IMR-90 (cell line): Measurements from ENCODE around the gene TOGARAM2. TPM values are rescaled to one million over a fixed set of nuclear protein-coding genes. Genes with fewer than 3 reads are reported as not detected.
A peak's percentile ranks its signal among the peaks of the same experiment; 100 is the strongest.

Experiments used
- ATAC-seq: fragments of 200-7000 bp; cut with Tn5 transposase; 2 replicates; pipeline ENCODE4 v1.9.1; 2020; ENCODE audit warnings: low read depth, mild to moderate bottlenecking, moderate library complexity
- BruUV-seq: library from RNA; stranded (reverse); fragments of 400-500 nt; replicated peaks from 2 replicates; lab custom pipeline; 2021; lab: Mats Ljungman, UMichigan
- CTCF ChIA-PET: fragments of 300-600 bp; formaldehyde crosslinking; extraction: SDS; loops from one replicate; lab custom pipeline; 2021; ENCODE audit warnings: antibody characterized with exemption; lab: Yijun Ruan, JAX
- POLR2A ChIA-PET: fragments of 300-600 bp; sonication (Branson Sonifier 250); formaldehyde crosslinking; loops from one replicate; lab custom pipeline; 2022; ENCODE audit warnings: antibody characterized with exemption; ENCODE audit not compliant: unreplicated experiment; lab: Charles Lee
- DNase-seq: peaks from one replicate; pipeline ENCODE4 v3.0.0; 2013
- H2AFZ ChIP-seq: replicated peaks from 2 replicates; pipeline ENCODE3; 2013; ENCODE audit warnings: low read length, mild to moderate bottlenecking; ENCODE audit not compliant: poor library complexity
- H2AK5ac ChIP-seq: 2 replicates; pipeline ENCODE4 v1.6.1; 2013; ENCODE audit warnings: low read depth, low read length, inconsistent platforms
- H2AK9ac ChIP-seq: replicated peaks from 2 replicates; pipeline ENCODE3; 2013; ENCODE audit warnings: mild to moderate bottlenecking, low read depth, low read length, moderate library complexity; ENCODE audit not compliant: poor library complexity
- H2BK120ac ChIP-seq: 2 replicates; pipeline ENCODE4 v1.6.1; 2013; ENCODE audit warnings: low read depth, low read length, inconsistent platforms
- H2BK15ac ChIP-seq: 3 replicates; pipeline ENCODE4 v1.6.1; 2013; ENCODE audit warnings: low read depth, low read length, inconsistent platforms
- H2BK20ac ChIP-seq: 2 replicates; pipeline ENCODE4 v1.6.1; 2013; ENCODE audit warnings: low read depth, mild to moderate bottlenecking, inconsistent platforms, low read length, moderate library complexity
- H2BK5ac ChIP-seq: 2 replicates; pipeline ENCODE4 v1.6.1; 2013; ENCODE audit warnings: mild to moderate bottlenecking, low read depth, low read length, inconsistent platforms; ENCODE audit not compliant: poor library complexity, severe bottlenecking
- H3K14ac ChIP-seq: replicated peaks from 2 replicates; pipeline ENCODE4 v1.6.1; 2013; ENCODE audit warnings: low read depth, low read length, inconsistent platforms
- H3K18ac ChIP-seq: 2 replicates; pipeline ENCODE4 v1.6.1; 2013; ENCODE audit warnings: low read depth, low read length, control low read depth
- H3K23ac ChIP-seq: 2 replicates; pipeline ENCODE4 v1.6.1; 2013; ENCODE audit warnings: low read depth, low read length, inconsistent platforms
- H3K27ac ChIP-seq: 2 replicates; pipeline ENCODE4 v1.5.1; 2013; ENCODE audit warnings: mild to moderate bottlenecking, control low read depth, low read length; ENCODE audit not compliant: insufficient read depth
- H3K27me3 ChIP-seq: 2 replicates; pipeline ENCODE4 v1.6.1; 2013; ENCODE audit warnings: low read length; ENCODE audit not compliant: control insufficient read depth, insufficient read depth
- H3K36me3 ChIP-seq: 2 replicates; pipeline ENCODE4 v1.6.1; 2013; ENCODE audit warnings: low read length, mixed read lengths; ENCODE audit not compliant: control insufficient read depth, insufficient read depth
- H3K4ac ChIP-seq: 2 replicates; pipeline ENCODE4 v1.6.1; 2013; ENCODE audit warnings: low read depth, low read length, inconsistent platforms
- H3K4me1 ChIP-seq: 2 replicates; pipeline ENCODE4 v1.6.1; 2013; ENCODE audit warnings: low read length, mixed read lengths; ENCODE audit not compliant: control insufficient read depth, insufficient read depth
- H3K4me2 ChIP-seq: 2 replicates; pipeline ENCODE4 v1.6.1; 2013; ENCODE audit warnings: low read depth, mild to moderate bottlenecking, control low read depth, low read length, moderate library complexity
- H3K4me3 ChIP-seq: 2 replicates; pipeline ENCODE4 v1.5.1; 2013; ENCODE audit warnings: low read depth, mild to moderate bottlenecking, control low read depth, low read length, moderate library complexity; ENCODE audit not compliant: insufficient read depth
- H3K56ac ChIP-seq: 2 replicates; pipeline ENCODE4 v1.6.1; 2013; ENCODE audit warnings: low read length, inconsistent platforms; ENCODE audit not compliant: insufficient read depth; ENCODE audit errors: extremely low read depth
- H3K79me1 ChIP-seq, 2 experiments: 2 replicates each; pipeline ENCODE4 v1.6.1; 2013; ENCODE audit warnings: low read length in 2 of 2, inconsistent platforms in 1 of 2, low read depth in 1 of 2
- H3K9ac ChIP-seq: 2 replicates; pipeline ENCODE4 v1.6.1; 2013; ENCODE audit warnings: low read depth, low read length, control low read depth
- H3K9me1 ChIP-seq: 2 replicates; pipeline ENCODE4 v1.6.1; 2013; ENCODE audit warnings: low read length, inconsistent platforms; ENCODE audit not compliant: insufficient read depth
- H3K9me3 ChIP-seq: 2 replicates; pipeline ENCODE4 v1.6.1; 2013; ENCODE audit warnings: low read length; ENCODE audit not compliant: control insufficient read depth, insufficient read depth
- H4K20me1 ChIP-seq: 2 replicates; pipeline ENCODE4 v1.6.1; 2013; ENCODE audit warnings: low read length, inconsistent platforms; ENCODE audit not compliant: insufficient read depth
- H4K5ac ChIP-seq: 2 replicates; pipeline ENCODE4 v1.6.1; 2013; ENCODE audit warnings: mild to moderate bottlenecking, low read depth, low read length, control low read depth
- H4K8ac ChIP-seq, 2 experiments: 2 replicates each; pipeline ENCODE4 v1.6.1; 2013; ENCODE audit warnings: low read depth in 2 of 2, low read length in 2 of 2, control low read depth in 1 of 2, inconsistent platforms in 1 of 2
- H4K91ac ChIP-seq: 2 replicates; pipeline ENCODE4 v1.6.1; 2013; ENCODE audit warnings: low read depth, low read length, inconsistent platforms; ENCODE audit not compliant: insufficient read depth
- CEBPB ChIP-seq: IDR thresholded peaks from 2 replicates; pipeline ENCODE4 v1.6.1; 2012; ENCODE audit warnings: low read depth, low read length, improper control_type of control experiment
- CHD1 ChIP-seq: IDR thresholded peaks from 2 replicates; pipeline ENCODE4 v1.6.1; 2012; ENCODE audit warnings: low read depth, low read length, improper control_type of control experiment
- MAZ ChIP-seq: IDR thresholded peaks from 2 replicates; pipeline ENCODE4 v1.6.1; 2012; ENCODE audit warnings: low read depth, mild to moderate bottlenecking, low read length, improper control_type of control experiment, moderate library complexity, borderline replicate concordance
- MXI1 ChIP-seq: IDR thresholded peaks from 2 replicates; pipeline ENCODE4 v1.6.1; 2012; ENCODE audit warnings: low read depth, mild to moderate bottlenecking, low read length, moderate library complexity, borderline replicate concordance
- POLR2A ChIP-seq: IDR thresholded peaks from 2 replicates; pipeline ENCODE4 v1.6.1; 2012; ENCODE audit warnings: mild to moderate bottlenecking, low read depth, low read length
- RAD21 ChIP-seq: IDR thresholded peaks from 2 replicates; pipeline ENCODE4 v1.6.1; 2012; ENCODE audit warnings: low read length, improper control_type of control experiment
- WGBS, 2 experiments: methylation state at CpG; one replicate each; pipeline versions ENCODE4 v1.1.5 to v1.1.7; 2013; ENCODE audit warnings: missing lambda C conversion rate in 2 of 2; ENCODE audit not compliant: insufficient read length in 1 of 2; ENCODE audit errors: extremely low coverage in 2 of 2; 5-methylcytosine and 5-hydroxymethylcytosine counted together
- dilution Hi-C: fragments of 300-500 bp; cut with HindIII; formaldehyde crosslinking; loops from one replicate; pipeline ENCODE4 v1.14.3; 2018; ENCODE audit warnings: low sequenced_read_pairs; ENCODE audit not compliant: unreplicated experiment
- in situ Hi-C: fragments of 300-500 bp; cut with MboI; formaldehyde crosslinking; loops from 3 replicates; pipeline ENCODE4 v1.14.3; 2019; ENCODE audit warnings: low sequenced_read_pairs, inconsistent platforms, mixed read lengths
- intact Hi-C: fragments of 100-400 bp; cut with micrococcal nuclease; formaldehyde crosslinking; loops from 2 replicates; pipeline ENCODE4 v1.10.0; 2022
- polyA plus RNA-seq, 3 experiments: library from polyadenylated mRNA; depleted of rRNA; stranded (reverse); fragments of >200 nt; gene quantifications; 2 replicates each; pipeline ENCODE4 v1.2.3, GENCODE V29; 2012; ENCODE audit warnings: low replicate concordance in 1 of 3
- total RNA-seq: library from RNA; depleted of rRNA; stranded (reverse); fragments of >200 nt; gene quantifications from 2 replicates; pipeline ENCODE4 v1.2.3, GENCODE V29; 2012
- TF ChIP-seq, protein P1 (sequence below): conservative IDR thresholded peaks from 2 replicates; pipeline ENCODE4 v1.5.1; 2012; ENCODE audit warnings: mild to moderate bottlenecking, low read depth, low read length, improper control_type of control experiment

The TOGARAM2 gene
- total and polyA plus RNA-seq, 2 of the 4 experiments (the other 2 are of a cell fraction) = under 0.01 to 0.38 TPM

GRCh38 chr2:28981620-28982376 lies 700 bp downstream of the TOGARAM2 start:
- no peaks in the 10 kb centered on the region for H3K9me3 ChIP-seq
- intact Hi-C loops = loop anchor here (5.0 kb wide), 1 partner anchor 131 kb away; no protein-coding TSS in a partner anchor
- no peak overlapping the region for H3K4me2 ChIP-seq
- H2AFZ ChIP-seq = peak overlapping the region; percentile 93
- H2BK15ac ChIP-seq = peak overlapping the region; percentile 78; the same call in 2 of the 3 replicates
- peak overlapping the region; percentile 19 for H3K18ac ChIP-seq
- H4K5ac ChIP-seq = peak overlapping the region; percentile 20; the same call in 1 of the 2 replicates
- TF ChIP-seq, protein P1, sequence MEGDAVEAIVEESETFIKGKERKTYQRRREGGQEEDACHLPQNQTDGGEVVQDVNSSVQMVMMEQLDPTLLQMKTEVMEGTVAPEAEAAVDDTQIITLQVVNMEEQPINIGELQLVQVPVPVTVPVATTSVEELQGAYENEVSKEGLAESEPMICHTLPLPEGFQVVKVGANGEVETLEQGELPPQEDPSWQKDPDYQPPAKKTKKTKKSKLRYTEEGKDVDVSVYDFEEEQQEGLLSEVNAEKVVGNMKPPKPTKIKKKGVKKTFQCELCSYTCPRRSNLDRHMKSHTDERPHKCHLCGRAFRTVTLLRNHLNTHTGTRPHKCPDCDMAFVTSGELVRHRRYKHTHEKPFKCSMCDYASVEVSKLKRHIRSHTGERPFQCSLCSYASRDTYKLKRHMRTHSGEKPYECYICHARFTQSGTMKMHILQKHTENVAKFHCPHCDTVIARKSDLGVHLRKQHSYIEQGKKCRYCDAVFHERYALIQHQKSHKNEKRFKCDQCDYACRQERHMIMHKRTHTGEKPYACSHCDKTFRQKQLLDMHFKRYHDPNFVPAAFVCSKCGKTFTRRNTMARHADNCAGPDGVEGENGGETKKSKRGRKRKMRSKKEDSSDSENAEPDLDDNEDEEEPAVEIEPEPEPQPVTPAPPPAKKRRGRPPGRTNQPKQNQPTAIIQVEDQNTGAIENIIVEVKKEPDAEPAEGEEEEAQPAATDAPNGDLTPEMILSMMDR = no peak
- no peak for TF ChIP-seq POLR2A
- TF ChIP-seq CEBPB = no peak
- TF ChIP-seq CHD1 = no peak
- TF ChIP-seq MAZ = no peak
- no peak for TF ChIP-seq RAD21
- no peak for TF ChIP-seq MXI1
- H3K9me1 ChIP-seq = peaks cover 8% of the 10 kb centered on the region; the same call in 1 of the 2 replicates
- CTCF ChIA-PET = no interaction called here
- H3K4me1 ChIP-seq = peaks cover 16% of the 10 kb centered on the region
- peak overlapping the region; percentile 78 for H3K4ac ChIP-seq
- peak overlapping the region in 1 of 2 experiments; percentile 38; a peak in 1 of 4 replicates for H4K8ac ChIP-seq
- H3K4me3 ChIP-seq = no peak overlapping the region
- H2AK9ac ChIP-seq = peak overlapping the region; percentile 46
- H3K27me3 ChIP-seq = no peaks in the 10 kb centered on the region; the same call in 1 of the 2 replicates
- peak overlapping the region; percentile 81 for H2BK120ac ChIP-seq
- no peak overlapping the region for H2BK5ac ChIP-seq
- H3K79me1 ChIP-seq = no peaks in the 10 kb centered on the region
- no peak overlapping the region; the same call in 1 of the 2 replicates for H3K27ac ChIP-seq
- peak overlapping the region; percentile 80 for H2BK20ac ChIP-seq
- H3K36me3 ChIP-seq = no peaks in the 10 kb centered on the region
- no peaks in the 10 kb centered on the region for H4K20me1 ChIP-seq
- 0 out of 2 replicates have a peak overlapping the region, but pooled peaks have one; percentile 2 for H3K9ac ChIP-seq
- H3K23ac ChIP-seq = no peak overlapping the region; the same call in 1 of the 2 replicates
- no peak for DNase-seq
- H2AK5ac ChIP-seq = 0 out of 2 replicates have a peak overlapping the region, but pooled peaks have one; percentile 66
- in situ Hi-C loops = no loop called here
- H4K91ac ChIP-seq = peak overlapping the region; percentile 61
- POLR2A ChIA-PET = no interaction called here
- H3K56ac ChIP-seq = no peak overlapping the region
- BruUV-seq = no TSS peak
- ATAC-seq = peak; percentile 5; the same call in 1 of the 2 replicates
- WGBS, 2 experiments = no CpG with 5 or more reads among the region's 11 CpGs
- dilution Hi-C loops = no loop called here
- no peak overlapping the region; the same call in 1 of the 2 replicates for H3K14ac ChIP-seq
